H9 (cell line): ENCODE data around the gene NEURL1B. TPM values are rescaled to one million over a fixed set of nuclear protein-coding genes. Genes with fewer than 3 reads are reported as not detected.

Experiments used
- DNase-seq: peaks from one replicate; pipeline ENCODE4 v3.0.0-alpha.2; 2017
- H2AFZ ChIP-seq: one replicate; pipeline ENCODE4 v1.6.1; 2013; ENCODE audit warnings: mild to moderate bottlenecking, low read length, control low read depth, moderate library complexity
- H2AK5ac ChIP-seq: 2 replicates; pipeline ENCODE4 v1.6.1; 2013; ENCODE audit warnings: low read length, control low read depth, mixed read lengths; ENCODE audit not compliant: insufficient read length
- H2BK120ac ChIP-seq: one replicate; pipeline ENCODE4 v1.6.1; 2013; ENCODE audit warnings: low read depth, mild to moderate bottlenecking, low read length, control low read depth, inconsistent platforms; ENCODE audit not compliant: poor library complexity, severe bottlenecking
- H2BK12ac ChIP-seq: 2 replicates; pipeline ENCODE4 v1.6.1; 2013; ENCODE audit warnings: low read length, control low read depth, mixed read lengths, low read depth; ENCODE audit not compliant: insufficient read length
- H2BK15ac ChIP-seq: 2 replicates; pipeline ENCODE4 v1.6.1; 2013; ENCODE audit warnings: low read depth, low read length, control low read depth
- H2BK20ac ChIP-seq: one replicate; pipeline ENCODE4 v1.6.1; 2013; ENCODE audit warnings: low read depth, mild to moderate bottlenecking, low read length, control low read depth, inconsistent platforms; ENCODE audit not compliant: poor library complexity, severe bottlenecking
- H2BK5ac ChIP-seq: 2 replicates; pipeline ENCODE4 v1.6.1; 2013; ENCODE audit warnings: low read length, control low read depth, mixed read lengths; ENCODE audit not compliant: insufficient read length
- H3K14ac ChIP-seq: 2 replicates; pipeline ENCODE4 v1.6.1; 2013; ENCODE audit warnings: low read length, control low read depth; ENCODE audit not compliant: insufficient read depth
- H3K18ac ChIP-seq: 2 replicates; pipeline ENCODE4 v1.6.1; 2013; ENCODE audit warnings: low read depth, mild to moderate bottlenecking, mixed read lengths, low read length, control low read depth; ENCODE audit not compliant: insufficient read length
- H3K23ac ChIP-seq: 2 replicates; pipeline ENCODE4 v1.6.1; 2013; ENCODE audit warnings: low read length, control low read depth, mixed read lengths, low read depth; ENCODE audit not compliant: insufficient read length
- H3K23me2 ChIP-seq: 2 replicates; pipeline ENCODE4 v1.6.1; 2013; ENCODE audit warnings: low read depth, mild to moderate bottlenecking, mixed read lengths, low read length, control low read depth; ENCODE audit not compliant: insufficient read length, poor library complexity, severe bottlenecking
- H3K27ac ChIP-seq: 2 replicates; pipeline ENCODE4 v1.5.1; 2013; ENCODE audit warnings: low read length, control low read depth, mixed read lengths, low read depth; ENCODE audit not compliant: insufficient read length
- H3K27me3 ChIP-seq: 2 replicates; pipeline ENCODE4 v1.6.1; 2013; ENCODE audit warnings: low read length, control low read depth, inconsistent platforms; ENCODE audit not compliant: insufficient read depth
- H3K4ac ChIP-seq: 2 replicates; pipeline ENCODE4 v1.6.1; 2013; ENCODE audit warnings: low read depth, mild to moderate bottlenecking, control low read depth, inconsistent platforms, low read length, moderate library complexity
- H3K4me1 ChIP-seq: 2 replicates; pipeline ENCODE4 v1.6.1; 2013; ENCODE audit warnings: low read length, control low read depth, inconsistent platforms; ENCODE audit not compliant: insufficient read depth
- H3K4me2 ChIP-seq: 2 replicates; pipeline ENCODE4 v1.6.1; 2013; ENCODE audit warnings: low read length, control low read depth, mixed read lengths; ENCODE audit not compliant: insufficient read length, insufficient read depth
- H3K56ac ChIP-seq: 2 replicates; pipeline ENCODE4 v1.6.1; 2013; ENCODE audit warnings: low read depth, mild to moderate bottlenecking, mixed read lengths, low read length, control low read depth; ENCODE audit not compliant: insufficient read length
- H3K79me1 ChIP-seq: 2 replicates; pipeline ENCODE4 v1.6.1; 2013; ENCODE audit warnings: low read depth, mild to moderate bottlenecking, moderate library complexity, low read length, control low read depth, inconsistent platforms; ENCODE audit not compliant: insufficient read depth, poor library complexity, severe bottlenecking
- H3K79me2 ChIP-seq: 2 replicates; pipeline ENCODE4 v1.6.1; 2013; ENCODE audit warnings: low read length, control low read depth, inconsistent platforms; ENCODE audit not compliant: insufficient read depth
- H3K9ac ChIP-seq: 2 replicates; pipeline ENCODE4 v1.6.1; 2013; ENCODE audit warnings: low read length, control low read depth, mixed read lengths; ENCODE audit not compliant: insufficient read length; ENCODE audit errors: extremely low read depth
- H3K9me3 ChIP-seq: one replicate; pipeline ENCODE4 v1.6.1; 2013; ENCODE audit warnings: low read depth, low read length, inconsistent platforms; ENCODE audit not compliant: control insufficient read depth
- H3T11ph ChIP-seq: one replicate; pipeline ENCODE4 v1.6.1; 2013; ENCODE audit warnings: mild to moderate bottlenecking, low read length, control low read depth, inconsistent platforms
- H4K20me1 ChIP-seq: one replicate; pipeline ENCODE4 v1.6.1; 2013; ENCODE audit not compliant: control insufficient read depth, insufficient read length, insufficient read depth
- H4K5ac ChIP-seq: 2 replicates; pipeline ENCODE4 v1.6.1; 2013; ENCODE audit warnings: low read depth, mild to moderate bottlenecking, mixed read lengths, low read length, control low read depth; ENCODE audit not compliant: insufficient read length
- H4K8ac ChIP-seq: replicated peaks from 2 replicates; pipeline ENCODE4 v1.6.1; 2013; ENCODE audit warnings: low read length, control low read depth, mixed read lengths, low read depth; ENCODE audit not compliant: insufficient read length
- H4K91ac ChIP-seq: 2 replicates; pipeline ENCODE4 v1.6.1; 2013; ENCODE audit warnings: low read depth, mild to moderate bottlenecking, moderate library complexity, mixed read lengths, low read length, control low read depth; ENCODE audit not compliant: insufficient read length
- H3K27ac Mint-ChIP-seq, 3 experiments: 2 replicates in 2 of 3; 3 replicates in 1 of 3; pipeline ENCODE4 v1.8.0; 2020 to 2021; ENCODE audit warnings: mixed read lengths in 3 of 3, mild to moderate bottlenecking in 1 of 3, moderate library complexity in 1 of 3
- H3K27me3 Mint-ChIP-seq: 2 replicates; pipeline ENCODE4 v1.8.0; 2021; ENCODE audit warnings: low read depth, mild to moderate bottlenecking, moderate library complexity, mixed read lengths
- H3K36me3 Mint-ChIP-seq, 3 experiments: 2 replicates in 2 of 3; 3 replicates in 1 of 3; pipeline ENCODE4 v1.8.0; 2020 to 2021; ENCODE audit warnings: low read depth in 3 of 3, mixed read lengths in 3 of 3; ENCODE audit not compliant: insufficient read depth in 1 of 3
- H3K4me1 Mint-ChIP-seq, 2 experiments: 2 replicates each; pipeline ENCODE4 v1.8.0; 2020; ENCODE audit warnings: mixed read lengths in 2 of 2
- H3K4me3 Mint-ChIP-seq, 2 experiments: 2 replicates in 1 of 2; 3 replicates in 1 of 2; pipeline ENCODE4 v1.8.0; 2020 to 2021; ENCODE audit warnings: mild to moderate bottlenecking in 2 of 2, mixed read lengths in 2 of 2, moderate library complexity in 1 of 2
- H3K9me3 Mint-ChIP-seq, 2 experiments: 2 replicates in 1 of 2; 3 replicates in 1 of 2; pipeline ENCODE4 v1.8.0; 2020; ENCODE audit warnings: mild to moderate bottlenecking in 2 of 2, mixed read lengths in 2 of 2, moderate library complexity in 1 of 2
- CTCF ChIP-seq: fragments of 200-600 bp; sonication (generic); conservative IDR thresholded peaks from 3 replicates; pipeline ENCODE4 v1.8.0; 2021; ENCODE audit warnings: antibody characterized with exemption, mild to moderate bottlenecking
- WGBS: extraction: QIAGEN DNeasy Blood & Tissue Kit; methylation state at CpG from one replicate; pipeline ENCODE4 v1.1.7; 2013; ENCODE audit warnings: missing lambda C conversion rate, low lambda C conversion rate, mixed read lengths; ENCODE audit not compliant: insufficient read length; ENCODE audit errors: extremely low coverage; 5-methylcytosine and 5-hydroxymethylcytosine counted together
- total RNA-seq: library from RNA; stranded (reverse); gene quantifications from 2 replicates; pipeline ENCODE4 v1.2.1, GENCODE V29; 2021

Gene NEURL1B
- total RNA-seq, 1 experiment from 2014 or later: 3.6 TPM

DNA sequence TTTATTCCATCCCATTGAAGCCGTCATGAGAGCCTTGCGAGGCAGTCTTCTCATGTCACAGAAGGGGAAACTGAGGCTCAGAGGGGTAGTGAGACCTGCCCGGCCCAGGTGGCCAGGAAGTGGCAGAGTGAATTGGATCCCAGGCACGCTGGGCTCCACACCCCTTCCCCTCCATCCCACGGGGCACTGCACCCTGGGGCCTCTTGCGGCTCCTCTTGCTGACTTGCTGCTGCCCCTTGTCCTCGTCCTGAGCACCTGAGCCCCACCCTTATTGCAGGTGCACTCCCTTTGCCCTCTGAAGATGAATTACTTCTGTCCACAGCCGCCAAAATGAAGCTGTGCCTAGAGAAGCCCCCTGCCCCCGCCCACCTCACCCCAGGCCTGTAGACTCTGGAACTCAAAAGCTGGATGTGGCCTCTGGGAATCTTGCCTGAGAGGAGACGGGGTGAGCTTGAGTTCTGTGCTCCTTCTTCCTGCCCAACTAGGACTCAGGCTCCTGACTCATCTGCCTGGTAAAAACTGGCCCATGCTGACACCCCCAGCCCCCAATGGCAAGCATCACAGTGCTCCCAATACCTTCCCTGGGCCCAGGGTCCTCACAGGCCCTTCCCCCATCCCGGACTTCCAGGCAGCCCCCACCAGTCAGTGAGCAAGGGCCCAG lies 6.4 kb downstream of the NEURL1B start:
- no peaks in the 10 kb centered on the region for H4K20me1 ChIP-seq
- H3K27ac ChIP-seq: no peak overlapping the region
- H2BK20ac ChIP-seq: no peak overlapping the region
- no peak overlapping the region for H2BK5ac ChIP-seq
- H3K4me2 ChIP-seq: no peak overlapping the region
- no peak overlapping the region for H2BK12ac ChIP-seq
- Mint-ChIP-seq H3K4me3 (no peak overlapping the region), H3K27ac (peak overlapping the region in 2 of 3 experiments; percentile 68 to 91; a peak in 2 of 7 replicates), H3K9me3 (no peaks in the 10 kb centered on the region), H3K36me3 (peaks cover 4 to 6% (median 5%) of the 10 kb centered on the region in 3 experiments; a peak in 6 of 7 replicates), H3K27me3 (peaks cover 22% of the 10 kb centered on the region), H3K4me1 (peaks cover 50 to 54% of the 10 kb centered on the region in 2 experiments)
- no peak overlapping the region for H3K23ac ChIP-seq
- no peaks in the 10 kb centered on the region for H3K9me3 ChIP-seq
- no peaks in the 10 kb centered on the region for H3K79me1 ChIP-seq
- H3K27me3 ChIP-seq: no peaks in the 10 kb centered on the region
- no peak overlapping the region for H3K56ac ChIP-seq
- no peak overlapping the region for H2BK15ac ChIP-seq
- no peak overlapping the region for H3T11ph ChIP-seq
- H4K91ac ChIP-seq: no peak overlapping the region
- no peak for DNase-seq
- H2AK5ac ChIP-seq: no peak overlapping the region
- H3K4me1 ChIP-seq: peaks cover 7% of the 10 kb centered on the region; the same call in 1 of the 2 replicates
- no peak overlapping the region for H4K8ac ChIP-seq
- no peak overlapping the region for H3K9ac ChIP-seq
- H4K5ac ChIP-seq: no peak overlapping the region
- H3K79me2 ChIP-seq: no peaks in the 10 kb centered on the region
- H3K4ac ChIP-seq: no peak overlapping the region
- H3K23me2 ChIP-seq: no peaks in the 10 kb centered on the region
- no peak overlapping the region for H3K14ac ChIP-seq
- H2AFZ ChIP-seq: no peak overlapping the region
- WGBS: no CpG with 5 or more reads among the region's 11 CpGs
- no peak overlapping the region for H2BK120ac ChIP-seq
- no peak for TF ChIP-seq CTCF
- no peak overlapping the region for H3K18ac ChIP-seq
